Loucy (cell line): ENCODE measurements around the gene KRT37.

Experiments
- H2AFZ ChIP-seq: fragments of 200-600 bp; sonication (generic); 2 replicates; pipeline ENCODE4 v1.6.0; 2016; ENCODE audit warnings: antibody characterized with exemption, mild to moderate bottlenecking, low read length, moderate library complexity
- H3F3A ChIP-seq: fragments of 200-600 bp; 2 replicates; pipeline ENCODE4 v1.6.0; 2016; ENCODE audit warnings: antibody characterized with exemption, low read depth, mild to moderate bottlenecking
- H3K27me3 ChIP-seq: fragments of 200-600 bp; sonication (generic); 2 replicates; pipeline ENCODE4 v1.6.1; 2014; ENCODE audit warnings: low read length, mild to moderate bottlenecking; ENCODE audit not compliant: insufficient read depth, poor library complexity, severe bottlenecking
- H3K36me3 ChIP-seq: fragments of 200-600 bp; sonication (generic); 2 replicates; pipeline ENCODE4 v1.6.1; 2016; ENCODE audit warnings: low read length; ENCODE audit not compliant: insufficient read depth
- H3K4me1 ChIP-seq: fragments of 200-600 bp; sonication (generic); 2 replicates; pipeline ENCODE4 v1.5.1; 2014; ENCODE audit warnings: low read length, mild to moderate bottlenecking; ENCODE audit not compliant: insufficient read depth, poor library complexity, severe bottlenecking
- H3K4me2 ChIP-seq: fragments of 200-600 bp; sonication (generic); 2 replicates; pipeline ENCODE4 v1.6.0; 2014; ENCODE audit warnings: antibody characterized with exemption, low read length, low read depth, mild to moderate bottlenecking; ENCODE audit not compliant: poor library complexity, severe bottlenecking
- H3K4me3 ChIP-seq: fragments of 200-600 bp; sonication (generic); 2 replicates; pipeline ENCODE4 v1.5.1; 2014; ENCODE audit warnings: low read length, mild to moderate bottlenecking, mixed read lengths; ENCODE audit not compliant: poor library complexity, severe bottlenecking
- H3K79me2 ChIP-seq: fragments of 200-600 bp; sonication (generic); 2 replicates; pipeline ENCODE4 v1.6.1; 2014; ENCODE audit warnings: low read length; ENCODE audit not compliant: insufficient read depth
- H3K9ac ChIP-seq: fragments of 200-600 bp; sonication (generic); 2 replicates; pipeline ENCODE4 v1.6.0; 2014; ENCODE audit warnings: mild to moderate bottlenecking, low read depth, low read length, moderate library complexity; ENCODE audit not compliant: poor library complexity, severe bottlenecking
- H3K9me2 ChIP-seq: fragments of 200-600 bp; sonication (generic); replicated peaks from 2 replicates; pipeline ENCODE4 v1.6.1; 2016; ENCODE audit warnings: low read depth, low read length, mixed read lengths
- H3K9me3 ChIP-seq: fragments of 200-600 bp; sonication (generic); 2 replicates; pipeline ENCODE4 v1.6.1; 2014; ENCODE audit warnings: mild to moderate bottlenecking, antibody characterized with exemption, low read length, low read depth; ENCODE audit not compliant: insufficient read depth
- H4K20me1 ChIP-seq: fragments of 200-600 bp; sonication (generic); 2 replicates; pipeline ENCODE4 v1.6.0; 2014; ENCODE audit warnings: antibody characterized with exemption, low read length, mild to moderate bottlenecking; ENCODE audit not compliant: insufficient read depth, poor library complexity, severe bottlenecking
- EZH2phosphoT487 ChIP-seq: fragments of 200-600 bp; IDR thresholded peaks from 2 replicates; pipeline ENCODE4 v1.6.1; 2018; ENCODE audit warnings: antibody characterized with exemption, mild to moderate bottlenecking, moderate library complexity, borderline replicate concordance
- TF ChIP-seq, protein P1 (sequence below): fragments of 200-600 bp; sonication (generic); conservative IDR thresholded peaks from 2 replicates; pipeline ENCODE4 v1.5.1; 2014; ENCODE audit warnings: mild to moderate bottlenecking, antibody characterized with exemption, low read length

Gene KRT37

DNA sequence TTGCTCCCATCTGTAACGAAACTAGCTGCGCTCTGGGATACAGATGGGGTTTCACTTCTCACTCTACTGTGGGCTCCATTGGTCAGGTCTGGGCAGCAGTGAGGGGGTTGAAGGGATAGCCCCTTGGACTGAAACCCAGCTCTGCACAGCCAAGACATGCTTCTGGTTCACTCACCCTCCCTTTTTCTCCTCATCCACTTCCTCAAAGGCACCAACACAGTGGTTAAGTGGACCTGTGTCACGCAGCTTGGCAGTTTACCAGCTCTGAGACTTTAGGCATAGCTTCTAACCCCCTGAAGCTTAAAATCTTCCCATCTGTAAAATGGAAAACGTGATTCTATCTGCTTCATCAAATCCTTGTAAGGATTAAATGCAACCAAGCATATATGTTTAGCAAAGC lies 27.9 kb upstream of the KRT37 start:
- Histone ChIP-seq H3K4me3 (no peak overlapping the region), H3K9me2 (no peaks in the 10 kb centered on the region), H3K36me3 (no peaks in the 10 kb centered on the region), H3K4me1 (no peaks in the 10 kb centered on the region), H3K79me2 (no peaks in the 10 kb centered on the region), H3K27me3 (peaks cover 8% of the 10 kb centered on the region), H4K20me1 (no peaks in the 10 kb centered on the region), H3K4me2 (no peak overlapping the region), H2AFZ (no peak overlapping the region), H3K9me3 (no peaks in the 10 kb centered on the region), H3F3A (no peaks in the 10 kb centered on the region), H3K9ac (no peak overlapping the region)
- TF ChIP-seq, protein P1, sequence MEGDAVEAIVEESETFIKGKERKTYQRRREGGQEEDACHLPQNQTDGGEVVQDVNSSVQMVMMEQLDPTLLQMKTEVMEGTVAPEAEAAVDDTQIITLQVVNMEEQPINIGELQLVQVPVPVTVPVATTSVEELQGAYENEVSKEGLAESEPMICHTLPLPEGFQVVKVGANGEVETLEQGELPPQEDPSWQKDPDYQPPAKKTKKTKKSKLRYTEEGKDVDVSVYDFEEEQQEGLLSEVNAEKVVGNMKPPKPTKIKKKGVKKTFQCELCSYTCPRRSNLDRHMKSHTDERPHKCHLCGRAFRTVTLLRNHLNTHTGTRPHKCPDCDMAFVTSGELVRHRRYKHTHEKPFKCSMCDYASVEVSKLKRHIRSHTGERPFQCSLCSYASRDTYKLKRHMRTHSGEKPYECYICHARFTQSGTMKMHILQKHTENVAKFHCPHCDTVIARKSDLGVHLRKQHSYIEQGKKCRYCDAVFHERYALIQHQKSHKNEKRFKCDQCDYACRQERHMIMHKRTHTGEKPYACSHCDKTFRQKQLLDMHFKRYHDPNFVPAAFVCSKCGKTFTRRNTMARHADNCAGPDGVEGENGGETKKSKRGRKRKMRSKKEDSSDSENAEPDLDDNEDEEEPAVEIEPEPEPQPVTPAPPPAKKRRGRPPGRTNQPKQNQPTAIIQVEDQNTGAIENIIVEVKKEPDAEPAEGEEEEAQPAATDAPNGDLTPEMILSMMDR: no peak
- TF ChIP-seq EZH2phosphoT487: no peak

DNA sequence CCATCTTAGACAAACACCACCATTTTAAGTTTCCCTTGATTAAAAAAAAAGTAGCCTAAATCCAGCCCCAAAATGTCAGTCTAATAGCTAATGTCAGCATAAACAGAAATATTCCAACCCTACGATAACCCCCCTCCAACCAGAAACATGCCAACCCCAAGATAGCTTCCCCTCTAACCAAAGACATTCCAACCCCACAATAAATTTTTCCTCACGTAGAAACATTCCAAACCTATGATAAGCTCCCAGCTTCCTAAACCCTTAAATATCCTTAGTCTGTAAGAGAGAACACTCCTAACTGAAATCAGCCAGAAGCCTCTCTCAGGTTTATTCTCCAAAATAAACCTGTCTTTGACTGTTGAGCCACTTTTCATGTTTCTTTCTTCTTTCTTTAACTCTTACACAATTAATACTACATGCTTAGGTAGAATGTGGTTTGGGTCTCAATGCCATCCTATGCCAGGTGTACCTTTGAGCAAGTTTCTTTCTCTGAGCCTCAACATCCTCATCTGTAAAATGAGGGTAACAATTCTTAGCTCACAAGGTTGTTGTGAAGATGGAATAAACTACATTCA lies 26.9 kb upstream of the KRT37 start:
- no peaks in the 10 kb centered on the region for H3F3A ChIP-seq
- no peaks in the 10 kb centered on the region for H3K79me2 ChIP-seq
- no peaks in the 10 kb centered on the region for H3K4me1 ChIP-seq
- no peak overlapping the region for H2AFZ ChIP-seq
- no peak overlapping the region for H3K9ac ChIP-seq
- no peaks in the 10 kb centered on the region for H4K20me1 ChIP-seq
- no peak for TF ChIP-seq EZH2phosphoT487
- TF ChIP-seq, protein P1: no peak
- no peak overlapping the region for H3K4me2 ChIP-seq
- peaks cover 8% of the 10 kb centered on the region for H3K27me3 ChIP-seq
- H3K9me2 ChIP-seq: no peaks in the 10 kb centered on the region
- no peaks in the 10 kb centered on the region for H3K36me3 ChIP-seq
- no peaks in the 10 kb centered on the region for H3K9me3 ChIP-seq
- no peak overlapping the region for H3K4me3 ChIP-seq

DNA sequence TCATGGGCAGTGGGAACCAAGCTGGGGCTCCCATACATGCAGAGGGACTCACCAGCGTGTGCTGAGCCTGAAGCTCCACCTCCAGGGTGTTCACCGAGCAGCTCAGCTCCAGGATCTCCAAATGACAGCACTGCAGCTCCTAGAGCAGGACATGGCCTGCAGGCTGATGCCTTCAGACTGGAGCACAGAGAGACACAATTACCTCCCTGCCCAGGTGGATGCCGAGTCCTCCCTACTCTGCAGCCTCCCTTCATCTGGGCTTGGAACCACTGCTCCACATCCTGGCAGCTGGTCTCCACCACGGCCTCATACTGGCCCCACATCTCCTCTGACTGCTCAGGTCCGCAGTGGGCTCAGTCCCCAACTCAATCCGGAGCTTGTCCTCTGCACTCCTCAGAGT lies 24.6 kb upstream of the KRT37 start:
- Histone ChIP-seq H3K4me1 (no peaks in the 10 kb centered on the region), H3F3A (no peaks in the 10 kb centered on the region), H4K20me1 (no peaks in the 10 kb centered on the region), H3K4me2 (no peak overlapping the region), H3K9me2 (no peaks in the 10 kb centered on the region), H2AFZ (no peak overlapping the region), H3K4me3 (no peak overlapping the region), H3K36me3 (no peaks in the 10 kb centered on the region), H3K9ac (no peak overlapping the region), H3K27me3 (peaks cover 16% of the 10 kb centered on the region), H3K9me3 (no peaks in the 10 kb centered on the region), H3K79me2 (no peaks in the 10 kb centered on the region)
- TF ChIP-seq, protein P1: no peak
- TF ChIP-seq EZH2phosphoT487: no peak
